ENCODE results near the gene DDX54. TPM values are rescaled to one million over a fixed set of nuclear protein-coding genes. Genes with fewer than 3 reads are reported as not detected.

DDX54 gene
- total and polyA plus RNA-seq, 2 of the 8 experiments (the other 6 are each of a cell fraction or from before 2014, with no cell fraction given) = 64.9 to 113 TPM

DNA sequence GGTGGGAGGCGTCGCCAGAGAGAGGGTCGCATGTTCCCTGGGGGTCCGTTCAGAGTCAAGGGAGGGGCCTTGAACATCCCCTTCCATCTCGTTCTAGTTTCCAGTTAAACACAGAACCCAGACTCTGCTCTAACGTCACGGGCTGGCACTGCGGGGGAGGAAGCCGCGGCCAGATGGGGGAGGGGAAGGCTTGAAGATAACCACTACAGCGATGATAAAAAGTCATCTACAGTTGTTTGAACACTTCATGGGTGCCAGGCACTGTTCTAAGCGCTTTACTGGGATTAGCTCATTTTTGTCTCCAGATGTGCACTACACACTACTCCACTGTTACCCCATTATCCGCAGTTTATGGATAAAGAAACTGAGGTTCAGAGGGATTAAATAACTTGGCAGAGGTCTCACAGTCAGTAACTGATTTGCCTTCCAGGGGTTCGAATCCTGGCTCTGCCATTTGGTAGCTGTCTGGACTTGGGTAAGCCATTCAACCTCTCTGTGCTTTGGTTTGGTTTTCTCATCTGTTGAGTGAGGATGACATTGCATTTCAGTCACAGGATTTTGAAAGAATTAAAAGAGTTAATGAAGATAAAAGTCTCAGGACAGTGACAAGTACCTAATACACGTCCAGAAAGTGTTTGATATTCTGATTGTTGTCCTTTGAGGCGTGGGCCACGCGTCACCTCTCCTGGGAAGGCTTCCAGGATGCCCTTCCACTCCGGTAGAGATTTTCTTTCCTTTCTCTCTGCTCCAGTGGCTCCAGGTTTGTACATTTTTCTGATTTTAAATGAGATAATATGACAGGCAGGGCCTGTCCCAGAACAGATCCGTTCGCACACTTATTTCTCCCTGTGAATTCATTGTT, 48.9 kb downstream of the DDX54 start:
- Histone ChIP-seq H3K79me1 (ENCODE audit: low read depth, low read length) (no peaks in the 10 kb centered on the region), H3K27me3 (replicated peaks in 1 of 4; ENCODE audit: control insufficient read depth in 3 of 4, extremely low read depth in 1 of 4, insufficient read depth in 3 of 4, low read length in 3 of 4) (peaks cover 0 to 13% (median 6%) of the 10 kb centered on the region in 4 experiments; a peak in 5 of 7 replicates), H3K27ac (ENCODE audit: low read depth, low read length) (no peak overlapping the region), H2BK120ac (replicated peaks; ENCODE audit: low read depth, low read length) (no peak overlapping the region), H3K4me1 (replicated peaks in 1 of 4; ENCODE audit: control insufficient read depth in 3 of 4, insufficient read depth in 4 of 4, low read length in 3 of 4) (peaks cover 0 to 13% (median 8%) of the 10 kb centered on the region in 4 experiments; a peak in 6 of 7 replicates), H3K9ac (replicated peaks in 1 of 4; ENCODE audit: extremely low read depth in 1 of 4, low read depth in 3 of 4, low read length in 3 of 4) (no peak overlapping the region), H2BK15ac (ENCODE audit: low read length) (no peak overlapping the region), H2BK5ac (ENCODE audit: low read depth, low read length) (no peak overlapping the region), H3K23ac (ENCODE audit: insufficient read length) (no peak overlapping the region), H3K36me3 (ENCODE audit: control insufficient read depth in 2 of 4, insufficient read depth in 4 of 4, low read length in 3 of 4) (no peaks in the 10 kb centered on the region), H3K18ac (ENCODE audit: extremely low read depth, low read length) (peak overlapping the region; percentile 68; the same call in 1 of the 2 replicates), H2AFZ (ENCODE audit: low read length) (peak overlapping the region; percentile 47; the same call in 1 of the 2 replicates), H3K9me3 (ENCODE audit: insufficient read depth in 2 of 2, low read depth in 1 of 2, low read length in 1 of 2) (no peaks in the 10 kb centered on the region), H3K4ac (replicated peaks; ENCODE audit: insufficient read length, low read depth, low read length) (no peak overlapping the region), H4K5ac (ENCODE audit: insufficient read length, low read depth, low read length) (no peak overlapping the region), H4K91ac (replicated peaks; ENCODE audit: insufficient read length, low read length) (no peak overlapping the region), H3K4me3 (ENCODE audit: extremely low read depth in 1 of 4, insufficient read depth in 2 of 4, low read depth in 3 of 4, low read length in 4 of 4) (peak overlapping the region; percentile 36 to 62 (median 47)), H3K14ac (ENCODE audit: insufficient read length) (no peak overlapping the region), H4K8ac (ENCODE audit: extremely low read depth, insufficient read depth, low read length) (0 out of 2 replicates have a peak overlapping the region, but pooled peaks have one; percentile 46), H2BK12ac (ENCODE audit: low read depth, low read length) (peak overlapping the region; percentile 31; the same call in 1 of the 2 replicates), H2AK5ac (ENCODE audit: low read depth, low read length) (no peak overlapping the region), H4K20me1 (replicated peaks in 1 of 2; ENCODE audit: control insufficient read depth in 1 of 2, insufficient read depth in 2 of 2, low read length in 2 of 2) (no peaks in the 10 kb centered on the region), H2BK20ac (ENCODE audit: low read length) (no peak overlapping the region), H3K23me2 (ENCODE audit: low read depth, low read length) (peaks cover 12% of the 10 kb centered on the region; the same call in 1 of the 2 replicates), H3K56ac (replicated peaks; ENCODE audit: insufficient read length, low read depth, low read length) (no peak overlapping the region), H3K4me2 (ENCODE audit: insufficient read depth in 1 of 2, low read depth in 2 of 2, low read length in 2 of 2) (peak overlapping the region; percentile 75 to 79), H3K79me2 (ENCODE audit: control insufficient read depth in 1 of 2, insufficient read depth in 2 of 2, low read length in 2 of 2) (no peaks in the 10 kb centered on the region)
- POLR2A ChIA-PET (ENCODE audit: partially characterized antibody) = interaction anchor here (0.6 to 5.9 kb wide), 2 partner anchors 18 to 55 kb away, joined by 3 to 35 read pairs; no protein-coding TSS in a partner anchor
- FAIRE-seq (no peak), DNase-seq (ENCODE audit: low read depth in 1 of 2, low spot score in 2 of 2) (peak in 1 of 2 experiments; percentile 71)
- CTCF ChIA-PET (ENCODE audit: partially characterized antibody) = interaction anchor here (1.0 to 7.8 kb wide), 16 partner anchors 9 to 289 kb away, joined by 3 to 67 read pairs (median 10); partner anchors contain the start of gene CFAP73
- WGBS, 2 experiments (ENCODE audit: extremely low coverage in 1 of 2, insufficient coverage in 1 of 2, insufficient read length in 1 of 2, insufficient replicate concordance in 2 of 2, low coverage in 1 of 2, low lambda C conversion rate in 2 of 2, missing lambda C conversion rate in 1 of 2) = 39% methylated on average over 21 of the region's 21 CpGs; no CpG with 5 or more reads in 1 of the 2 experiments
- TF ChIP-seq CTBP2 (IDR thresholded peaks at IDR 0.05; ENCODE audit: borderline replicate concordance, insufficient read depth, insufficient read length, low read length) (no peak), TEAD4 (IDR thresholded peaks at IDR 0.05; ENCODE audit: low read depth, low read length) (no peak), RNF2 (IDR thresholded peaks at IDR 0.05; ENCODE audit: borderline replicate concordance, low read depth, low read length, missing control alignments, poor library complexity, severe bottlenecking) (no peak), TCF12 (IDR thresholded peaks at IDR 0.05; ENCODE audit: low read depth, low read length) (no peak), SIN3A (conservative IDR thresholded peaks at IDR 0.05 in 1 of 2, IDR thresholded peaks at IDR 0.05 in 1 of 2; ENCODE audit: low read depth in 1 of 2, low read length in 2 of 2) (no peak), TAF7 (optimal IDR thresholded peaks at IDR 0.05; ENCODE audit: borderline replicate concordance, low read depth, low read length) (no peak), RBBP5 (IDR thresholded peaks at IDR 0.05; ENCODE audit: borderline replicate concordance, low read depth, low read length) (peak; percentile 75; the same call in 1 of the 2 replicates), POLR2A (IDR thresholded peaks at IDR 0.05; ENCODE audit: control extremely low read depth in 1 of 2, low read depth in 2 of 2, low read length in 2 of 2) (no peak), MAFK (IDR thresholded peaks at IDR 0.05; ENCODE audit: low read depth, low read length) (no peak), RAD21 (IDR thresholded peaks at IDR 0.05 in 1 of 2, conservative IDR thresholded peaks at IDR 0.05 in 1 of 2; ENCODE audit: low read depth in 2 of 2, low read length in 2 of 2) (no peak)
